CMK (cell line): ENCODE measurements around the gene EMX2.
"Not testable (repeated sequence)": the region's sequence is repeated elsewhere in the genome, so short reads cannot be mapped to it uniquely, and the experiment has no call there.

Experiments used
- DNase-seq: peaks from one replicate; pipeline ENCODE4 v3.0.0-alpha.2; 2010; ENCODE audit warnings: low read depth

The EMX2 gene

DNA sequence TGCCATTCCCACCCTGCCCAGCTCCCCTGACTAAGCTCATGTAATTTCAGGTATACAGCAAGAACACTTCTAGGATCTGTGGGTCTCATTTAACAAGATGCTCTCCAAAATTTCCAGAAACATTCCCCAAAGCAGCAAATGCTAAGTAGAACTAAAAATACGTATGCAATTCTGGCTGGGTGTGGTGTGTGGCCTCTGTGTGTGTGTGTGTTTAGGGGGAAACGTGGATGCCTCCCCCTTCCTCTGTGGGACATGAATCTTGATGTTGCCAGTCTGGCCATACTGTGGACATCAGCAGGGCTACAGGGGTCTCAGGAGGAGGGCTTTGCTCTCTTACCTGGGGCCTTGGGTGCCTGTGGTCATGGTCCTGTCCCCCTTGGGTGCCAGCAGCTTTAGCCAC is 18.4 kb downstream of the EMX2 start:
- DNase-seq, result no peak

GRCh38 chr10:117562220-117562619 is 19.7 kb downstream of the EMX2 start:
- no peak for DNase-seq

GRCh38 chr10:117562896-117563737 is 20.6 kb downstream of the EMX2 start:
- DNase-seq, result no peak

GRCh38 chr10:117563780-117564179 is 21.2 kb downstream of the EMX2 start:
- DNase-seq, result no peak

DNA sequence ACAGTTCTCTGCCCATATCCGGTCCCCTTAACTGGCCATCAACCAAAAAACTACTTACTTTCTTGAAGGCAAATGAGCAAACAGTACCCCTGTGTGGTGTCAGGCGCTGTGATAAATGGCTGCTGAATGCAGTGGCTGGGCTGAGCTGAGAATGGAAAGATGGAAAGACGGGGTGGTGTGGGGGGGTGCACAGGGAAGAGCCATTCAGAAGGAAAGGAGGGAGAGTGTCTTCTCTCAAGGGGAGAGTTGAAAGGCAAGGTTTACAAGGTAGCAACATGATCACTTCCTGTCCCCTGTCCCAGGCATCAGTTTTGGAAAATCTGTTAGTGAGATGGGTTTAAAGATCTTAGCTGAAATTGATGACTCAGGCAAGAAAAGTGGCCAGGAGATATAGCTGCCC is 22.5 kb downstream of the EMX2 start:
- DNase-seq, result no peak

- no peak for DNase-seq
Observed at GRCh38 chr10:117568334-117568733, 25.8 kb downstream of the EMX2 start.

GRCh38 chr10:117569610-117570390 is 27.3 kb downstream of the EMX2 start:
- no peak for DNase-seq

- DNase-seq, result no peak
Observed at GRCh38 chr10:117570880-117571279, 28.3 kb downstream of the EMX2 start.

DNA sequence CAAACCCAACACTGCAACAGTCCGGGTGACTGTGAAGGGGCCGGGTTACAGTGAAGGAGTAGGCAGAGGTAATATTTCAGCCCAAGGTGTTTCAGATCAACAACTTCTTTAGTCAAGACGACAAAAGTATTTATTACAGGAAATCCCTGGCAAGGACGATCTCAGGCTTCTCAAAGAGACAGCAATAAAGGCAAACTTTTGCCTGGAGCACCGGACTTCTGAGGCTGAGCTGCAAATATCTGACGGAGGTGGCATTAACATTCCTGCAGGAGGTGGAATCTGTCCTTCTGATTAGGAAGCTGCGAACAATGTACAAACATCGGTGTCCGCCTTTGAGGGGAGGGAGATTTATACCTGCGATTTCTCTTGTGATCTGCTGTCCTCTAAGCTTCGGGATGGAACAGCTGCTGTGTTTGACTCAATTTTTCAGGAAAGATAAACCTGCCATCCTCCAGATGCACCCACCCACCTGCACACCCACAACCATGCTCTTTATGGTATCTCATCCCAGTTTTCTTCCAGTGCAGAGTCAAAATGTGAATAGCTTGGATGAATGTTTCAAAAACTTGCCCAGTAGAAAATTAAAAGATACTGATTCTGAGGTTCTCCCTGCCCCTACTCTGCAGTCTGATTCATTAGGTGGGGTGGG is 32.1 kb downstream of the EMX2 start:
- DNase-seq, result no peak

DNA sequence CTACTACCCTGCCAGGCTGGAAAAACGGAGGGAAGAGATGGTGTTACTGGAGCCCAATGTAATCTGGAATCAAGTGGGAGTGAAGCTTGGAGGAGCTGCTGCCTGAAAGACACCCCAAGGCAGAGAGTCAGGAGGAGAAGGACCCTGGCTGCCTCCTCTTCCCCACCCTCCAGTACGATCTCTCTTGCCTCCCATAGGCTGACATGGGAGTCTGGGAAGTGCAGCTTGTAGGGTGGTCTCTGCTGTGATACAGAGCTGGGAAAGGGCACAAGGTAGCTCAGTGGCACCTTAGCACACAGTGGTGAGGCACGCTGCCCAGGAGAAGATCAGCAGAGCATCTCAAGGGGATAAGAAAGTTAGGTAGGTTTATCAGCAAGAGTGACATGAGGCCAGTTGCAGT is 35.9 kb downstream of the EMX2 start:
- no peak for DNase-seq

DNA sequence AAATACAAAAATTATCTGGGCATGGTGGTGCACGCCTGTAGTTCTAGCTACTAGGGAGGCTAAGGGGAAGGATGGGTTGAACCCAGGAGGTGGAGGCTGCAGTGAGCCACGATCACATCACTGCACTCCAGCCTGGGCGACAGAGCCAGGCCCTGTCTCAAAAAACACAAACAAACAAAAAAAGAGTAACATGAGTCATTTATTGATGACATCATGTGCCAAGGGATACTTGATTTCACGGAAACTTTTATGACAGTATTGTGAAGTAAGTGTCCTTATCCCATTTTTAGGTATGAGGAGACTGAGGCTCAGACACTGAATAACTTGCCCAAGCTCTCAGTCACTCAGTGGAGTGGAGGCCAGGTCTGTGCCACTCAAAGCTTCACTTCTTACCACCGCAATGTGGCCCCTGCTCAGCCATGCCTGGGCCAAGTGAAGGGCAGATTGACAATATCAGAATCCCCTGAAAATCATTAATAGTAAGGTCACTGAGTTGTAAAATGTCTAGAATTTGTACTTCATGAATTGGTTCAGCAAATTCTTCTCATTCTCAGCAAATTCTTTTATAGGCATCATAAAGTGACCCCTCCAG is 36.5 kb downstream of the EMX2 start:
- no peak for DNase-seq

DNA sequence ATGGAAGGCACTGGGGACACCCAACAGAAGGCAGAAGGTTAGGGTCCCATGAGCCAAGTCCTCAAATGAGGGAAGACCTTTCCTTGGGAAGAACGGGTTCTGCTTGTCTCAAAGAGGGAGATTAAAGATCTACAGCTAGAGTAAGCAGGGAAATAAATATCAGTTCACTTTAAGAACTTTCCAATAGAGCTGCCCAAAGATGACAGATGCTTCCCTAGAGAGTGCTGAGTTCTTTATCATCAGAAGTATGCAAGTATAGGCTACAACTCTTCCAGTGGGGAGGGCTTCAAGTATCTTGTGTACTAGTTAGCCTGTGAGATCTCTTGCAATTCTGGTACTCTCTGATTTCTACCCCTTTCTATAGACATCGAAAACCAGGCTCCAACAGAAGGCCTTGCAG is 39.4 kb downstream of the EMX2 start:
- no peak for DNase-seq

DNA sequence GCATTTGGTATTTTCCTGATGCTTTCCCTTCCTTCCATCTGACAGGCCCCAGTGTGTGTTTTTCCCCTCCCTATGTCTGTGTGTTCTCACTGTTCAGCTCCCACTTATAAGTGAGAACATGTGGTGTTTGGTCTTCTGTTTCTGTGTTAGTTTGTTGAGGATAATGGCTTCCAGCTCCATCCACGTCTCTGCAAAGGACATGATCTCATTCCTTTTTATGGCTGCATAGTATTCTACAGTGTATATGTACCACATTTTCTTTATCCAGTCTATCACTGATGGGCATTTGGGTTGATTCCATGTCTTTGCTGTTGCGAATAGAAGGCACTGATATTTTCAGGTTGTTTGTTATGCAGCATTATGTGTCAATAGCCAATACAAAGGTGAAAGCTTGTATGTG is 42.3 kb downstream of the EMX2 start:
- not testable (repeated sequence) for DNase-seq

GRCh38 chr10:117587036-117587435 is 44.5 kb downstream of the EMX2 start:
- DNase-seq, result no peak

DNA sequence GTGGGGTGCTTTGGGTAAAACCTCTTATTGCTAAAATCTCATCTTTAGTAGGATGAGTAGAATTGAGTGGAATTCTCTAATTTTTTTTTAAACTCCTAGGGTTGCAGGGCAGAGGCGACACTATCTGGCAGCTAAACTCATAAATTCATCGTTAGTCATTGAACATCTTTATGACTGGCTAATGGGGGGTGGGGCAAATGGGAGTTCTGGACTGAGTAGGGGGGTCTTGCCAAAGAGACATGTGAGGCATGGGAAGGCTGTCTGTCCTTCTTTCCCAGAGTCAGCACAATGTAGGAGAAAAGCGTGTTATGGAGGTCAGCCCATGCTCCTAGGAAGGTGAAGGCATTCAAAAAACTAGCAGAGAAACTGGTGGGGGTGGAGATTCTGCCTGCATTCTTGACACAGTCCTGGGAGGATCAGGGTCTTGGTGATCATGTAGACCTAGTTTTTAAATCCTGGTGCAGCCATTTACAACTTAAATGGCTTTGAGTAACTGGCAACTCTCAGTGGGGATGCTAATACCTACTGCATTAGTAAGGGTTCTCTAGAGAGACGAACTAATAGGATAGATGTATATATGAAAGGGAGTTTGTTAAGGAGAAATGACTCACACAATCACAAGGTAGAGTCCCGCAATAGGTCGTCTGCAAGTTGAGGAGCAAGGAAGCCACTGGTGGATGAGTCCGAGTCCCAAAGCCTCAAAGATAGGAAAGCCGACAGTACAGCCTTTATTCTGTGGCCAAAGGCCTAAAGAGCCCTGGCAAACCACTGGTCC is 47.7 kb downstream of the EMX2 start:
- DNase-seq, result no peak

DNA sequence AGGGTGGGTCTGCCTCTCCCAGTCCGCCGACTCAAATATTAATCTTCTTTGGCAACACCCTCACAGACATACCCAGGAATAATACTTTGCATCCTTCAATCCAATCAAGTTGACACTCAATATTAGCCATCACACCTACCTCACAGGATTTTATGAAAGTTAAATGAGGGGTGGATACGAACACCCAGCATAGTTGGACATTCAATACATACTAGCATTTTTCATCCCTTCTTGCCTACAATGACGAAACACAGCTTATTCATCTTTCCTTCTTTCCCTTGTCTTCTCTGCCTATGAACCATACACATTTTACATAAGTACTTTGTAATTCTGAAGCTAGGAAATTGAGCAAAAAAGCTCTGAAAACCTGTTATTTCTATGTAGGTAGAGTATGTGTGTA is 48.5 kb downstream of the EMX2 start:
- DNase-seq, result no peak

DNA sequence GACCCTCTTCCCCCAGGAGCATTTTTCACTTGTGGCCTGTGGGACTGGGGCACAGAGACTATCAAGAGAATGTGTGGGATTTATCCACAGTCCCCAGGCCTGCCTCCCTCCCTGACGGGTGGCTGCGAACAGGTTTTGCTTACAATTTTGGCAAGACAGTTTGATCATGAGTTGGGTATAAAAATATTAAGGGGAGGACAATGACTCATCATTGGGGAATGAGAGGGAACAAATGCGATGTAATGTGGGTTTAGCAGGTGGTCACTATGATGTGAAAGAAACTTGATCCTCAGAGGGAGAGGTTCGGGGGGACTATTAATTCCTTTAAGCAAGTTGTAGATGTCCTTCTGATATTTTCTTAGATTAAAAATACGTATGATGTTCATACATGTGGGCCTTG is 52.2 kb downstream of the EMX2 start:
- DNase-seq, result no peak

- no peak for DNase-seq
Observed at GRCh38 chr10:117596706-117597105, 54.2 kb downstream of the EMX2 start.

GRCh38 chr10:117597216-117597615 is 54.7 kb downstream of the EMX2 start:
- no peak for DNase-seq
